Mucosa of descending colon (tissue), 3 donors: ENCODE results near the gene CEP112. TPM values are rescaled to one million over a fixed set of nuclear protein-coding genes. Genes with fewer than 3 reads are reported as not detected.
A peak's percentile ranks its signal among the peaks of the same experiment; 100 is the strongest.

ENCODE experiments used
- ATAC-seq: fragments of 200-7000 bp; cut with Tn5 transposase; one replicate; pipeline ENCODE4 v1.9.1; 2020; ENCODE audit warnings: mild to moderate bottlenecking, moderate library complexity
- DNase-seq, 3 donors: peaks; one replicate each; pipeline ENCODE4 v3.0.0-alpha.2; 2020
- H3K36me3 ChIP-seq: fragments of 200-600 bp; one replicate; pipeline ENCODE4 v1.8.0; 2021; ENCODE audit warnings: low read depth, mild to moderate bottlenecking
- H3K4me1 ChIP-seq: fragments of 200-600 bp; one replicate; pipeline ENCODE4 v1.8.0; 2021; ENCODE audit warnings: low read depth, mild to moderate bottlenecking
- H3K4me3 ChIP-seq: fragments of 200-600 bp; one replicate; pipeline ENCODE4 v1.8.0; 2021; ENCODE audit warnings: mild to moderate bottlenecking
- H3K9me3 ChIP-seq: fragments of 200-600 bp; one replicate; pipeline ENCODE4 v1.8.0; 2021; ENCODE audit warnings: mild to moderate bottlenecking
- intact Hi-C, 2 donors: fragments of 100-400 bp; cut with DNase I in 1 of 2; cut with micrococcal nuclease in 1 of 2; formaldehyde crosslinking; loops; one replicate each; pipeline versions ENCODE4 v1.11.0 to v1.11.1; 2022; cut with DNase I, micrococcal nuclease
- total RNA-seq, 3 donors: library from RNA; stranded (reverse); fragmentation: NEBNext Ultra II Directional in 2 of 3; extraction: Animal tissue kit (Norgen Biotek cat#: 25700) in 2 of 3; gene quantifications; one replicate each; pipeline versions ENCODE4 v1.2.1 to v1.2.4, GENCODE V29; 2021 to 2023
- TF ChIP-seq, protein P1 (sequence below): fragments of 200-600 bp; IDR thresholded peaks from one replicate; pipeline ENCODE4 v1.8.0; 2022; ENCODE audit warnings: antibody characterized with exemption, mild to moderate bottlenecking
- donor health status: DM: no; HTN: no; CAD: no; lungs with moderate emphysema.
- donor health status: DM: no; HTN: no; CAD: no.
- donor health status: DM: no; HTN: yes; CAD: no.

Gene CEP112
- total RNA-seq, 3 donors from 2014 or later = 6.3 to 18.5 (median 7.0) TPM

DNA sequence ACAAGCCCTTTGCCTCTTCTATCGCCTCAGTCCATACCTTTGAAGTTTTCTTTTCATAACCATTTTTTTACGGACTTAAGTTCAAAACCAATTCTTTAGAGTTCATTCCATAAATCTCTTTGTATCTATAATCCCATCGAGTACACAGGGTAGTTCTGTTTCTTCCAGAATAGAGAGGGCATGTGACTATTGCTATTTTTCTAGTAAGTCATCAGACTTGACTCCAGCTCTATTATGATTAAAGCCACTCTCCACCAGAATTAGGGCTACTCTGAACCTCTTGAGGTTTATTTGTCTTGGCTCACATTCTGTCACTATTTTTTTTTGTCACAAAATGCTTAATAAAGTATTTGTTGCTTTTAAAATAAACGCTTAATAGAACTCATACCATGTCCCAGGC lies 438.6 kb downstream of the CEP112 start:
- DNase-seq = no peak
- intact Hi-C loops = no loop called here
- Histone ChIP-seq H3K4me1 (no peaks in the 10 kb centered on the region), H3K36me3 (no peaks in the 10 kb centered on the region), H3K9me3 (no peaks in the 10 kb centered on the region), H3K4me3 (no peak overlapping the region)
- TF ChIP-seq, protein P1, sequence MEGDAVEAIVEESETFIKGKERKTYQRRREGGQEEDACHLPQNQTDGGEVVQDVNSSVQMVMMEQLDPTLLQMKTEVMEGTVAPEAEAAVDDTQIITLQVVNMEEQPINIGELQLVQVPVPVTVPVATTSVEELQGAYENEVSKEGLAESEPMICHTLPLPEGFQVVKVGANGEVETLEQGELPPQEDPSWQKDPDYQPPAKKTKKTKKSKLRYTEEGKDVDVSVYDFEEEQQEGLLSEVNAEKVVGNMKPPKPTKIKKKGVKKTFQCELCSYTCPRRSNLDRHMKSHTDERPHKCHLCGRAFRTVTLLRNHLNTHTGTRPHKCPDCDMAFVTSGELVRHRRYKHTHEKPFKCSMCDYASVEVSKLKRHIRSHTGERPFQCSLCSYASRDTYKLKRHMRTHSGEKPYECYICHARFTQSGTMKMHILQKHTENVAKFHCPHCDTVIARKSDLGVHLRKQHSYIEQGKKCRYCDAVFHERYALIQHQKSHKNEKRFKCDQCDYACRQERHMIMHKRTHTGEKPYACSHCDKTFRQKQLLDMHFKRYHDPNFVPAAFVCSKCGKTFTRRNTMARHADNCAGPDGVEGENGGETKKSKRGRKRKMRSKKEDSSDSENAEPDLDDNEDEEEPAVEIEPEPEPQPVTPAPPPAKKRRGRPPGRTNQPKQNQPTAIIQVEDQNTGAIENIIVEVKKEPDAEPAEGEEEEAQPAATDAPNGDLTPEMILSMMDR = no peak
- ATAC-seq = no peak

DNA sequence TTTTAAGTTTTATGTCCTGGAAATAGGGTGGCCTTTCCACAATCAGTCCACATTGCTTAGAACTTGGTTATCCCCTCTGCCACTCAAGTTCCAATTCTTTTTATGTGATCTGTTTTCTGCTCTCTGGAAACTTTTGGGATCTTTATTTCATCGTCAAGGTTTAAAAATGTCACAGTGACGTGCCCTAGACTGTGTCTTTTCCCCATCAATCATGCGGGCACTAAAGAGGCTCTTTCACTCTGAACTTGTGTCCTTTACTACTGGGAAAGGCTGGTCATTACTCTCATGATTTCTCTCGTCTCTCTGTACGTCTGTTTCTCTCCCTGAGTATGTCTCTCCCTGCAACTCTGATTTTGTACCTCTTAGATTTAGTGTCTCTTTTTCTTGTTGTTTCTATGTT lies 440.7 kb downstream of the CEP112 start:
- H3K4me3 ChIP-seq = no peak overlapping the region
- DNase-seq (no peak), ATAC-seq (no peak)
- no peaks in the 10 kb centered on the region for H3K36me3 ChIP-seq
- H3K4me1 ChIP-seq = no peaks in the 10 kb centered on the region
- TF ChIP-seq, protein P1 = no peak
- intact Hi-C loops = no loop called here
- no peaks in the 10 kb centered on the region for H3K9me3 ChIP-seq

DNA sequence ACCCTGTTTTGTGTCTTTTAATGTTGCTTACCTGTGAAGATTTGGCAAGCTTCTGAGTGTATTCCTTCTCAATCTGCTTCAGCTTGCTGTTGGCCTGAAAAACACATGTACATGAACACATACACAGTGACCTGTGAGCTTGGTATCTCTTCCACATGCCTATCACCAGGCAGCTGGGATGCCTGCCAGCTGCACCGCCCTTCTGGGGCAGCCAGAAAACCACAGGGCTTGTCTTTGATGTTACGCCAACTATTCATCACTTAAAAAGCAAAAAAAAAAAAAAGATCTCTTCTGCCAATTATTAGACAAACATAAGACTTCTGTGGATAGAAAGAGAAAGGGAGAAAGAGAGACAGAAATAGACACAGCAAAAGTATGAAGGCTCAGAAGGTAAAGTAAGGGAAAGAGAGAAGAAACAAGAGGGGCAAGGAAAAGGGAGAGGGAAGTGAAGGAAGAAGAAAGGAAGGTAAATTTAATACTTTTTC lies 441.3 kb downstream of the CEP112 start:
- intact Hi-C loops = no loop called here
- TF ChIP-seq, protein P1 = no peak
- no peaks in the 10 kb centered on the region for H3K4me1 ChIP-seq
- H3K4me3 ChIP-seq = no peak overlapping the region
- no peaks in the 10 kb centered on the region for H3K9me3 ChIP-seq
- DNase-seq (peak; percentile 78 to 87 (median 82)), ATAC-seq (peak; percentile 91)
- H3K36me3 ChIP-seq = no peaks in the 10 kb centered on the region

DNA sequence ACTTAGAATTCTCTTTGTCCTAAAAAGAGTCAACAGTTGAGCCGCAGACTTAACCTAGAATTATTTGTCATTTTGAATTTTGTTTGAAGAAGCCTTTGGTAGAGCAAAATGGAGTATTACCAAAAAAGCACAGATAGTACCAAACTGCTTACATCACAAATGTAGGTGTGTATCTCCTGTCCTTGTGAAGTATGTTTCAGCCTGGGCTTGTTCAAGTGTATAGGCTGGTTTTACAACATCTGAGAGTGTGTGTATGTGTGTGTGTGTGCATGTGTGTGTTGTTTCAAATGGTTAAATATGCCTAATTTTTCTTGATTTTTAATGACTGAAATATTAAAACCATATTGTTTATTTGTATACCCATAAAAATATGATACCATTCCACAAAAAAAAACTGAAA lies 441.8 kb downstream of the CEP112 start:
- no peaks in the 10 kb centered on the region for H3K4me1 ChIP-seq
- TF ChIP-seq, protein P1 = no peak
- intact Hi-C loops = no loop called here

DNA sequence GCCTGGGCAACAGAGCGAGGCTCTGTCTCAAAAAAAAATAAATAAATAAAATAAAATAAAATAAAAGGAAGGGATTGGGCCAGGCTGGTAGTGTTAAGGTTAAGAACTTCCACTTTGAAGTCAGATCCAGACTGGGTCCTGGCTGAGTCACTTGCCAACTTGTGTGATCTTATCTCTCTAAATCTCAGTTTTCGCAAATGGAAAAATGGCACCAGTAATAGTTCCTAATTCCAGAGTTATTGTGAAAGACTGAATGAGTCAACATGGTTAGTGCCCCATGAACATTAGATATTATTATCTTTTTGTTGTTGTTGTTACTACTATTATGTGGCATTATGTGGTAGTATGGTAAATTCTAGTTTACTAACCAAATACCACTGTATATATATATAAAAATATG lies 442.5 kb downstream of the CEP112 start:
- Histone ChIP-seq H3K36me3 (no peaks in the 10 kb centered on the region), H3K4me3 (no peak overlapping the region), H3K9me3 (no peaks in the 10 kb centered on the region), H3K4me1 (no peaks in the 10 kb centered on the region)
- intact Hi-C loops = no loop called here
- ATAC-seq (no peak), DNase-seq (no peak)
- TF ChIP-seq, protein P1 = no peak

More for the DNA sequence above, 441.8 kb downstream of the CEP112 start:
- ATAC-seq (no peak), DNase-seq (no peak)
- Histone ChIP-seq H3K36me3 (no peaks in the 10 kb centered on the region), H3K4me3 (no peak overlapping the region), H3K9me3 (no peaks in the 10 kb centered on the region)

DNA sequence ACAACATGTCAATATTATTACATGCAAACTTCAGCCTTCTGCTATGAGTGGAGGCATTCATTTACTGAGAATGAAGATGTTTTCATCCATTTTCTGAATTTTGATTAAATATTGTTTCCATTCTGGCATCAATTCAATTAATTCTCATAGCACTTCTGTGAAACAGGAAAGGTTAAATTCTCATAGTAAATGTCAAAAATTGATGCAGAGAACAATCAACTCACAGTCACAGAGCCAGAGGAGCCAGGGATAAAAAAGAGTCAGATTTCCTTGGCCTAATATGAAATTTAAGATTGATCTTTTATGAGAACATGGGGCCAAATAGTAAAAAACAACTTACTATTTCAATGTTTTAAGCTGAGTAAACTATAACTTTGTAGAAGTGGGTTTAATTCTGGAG lies 446.7 kb downstream of the CEP112 start:
- intact Hi-C loops = no loop called here
- H3K4me3 ChIP-seq = no peak overlapping the region
- ATAC-seq (no peak), DNase-seq (no peak)
- TF ChIP-seq, protein P1 = no peak
- no peaks in the 10 kb centered on the region for H3K4me1 ChIP-seq
- no peaks in the 10 kb centered on the region for H3K36me3 ChIP-seq
- H3K9me3 ChIP-seq = no peaks in the 10 kb centered on the region
